GM08714 (cell line): Measurements from ENCODE around the gene GJA4.

Experiments
- H3K4me3 ChIP-seq: fragments of 200-500 bp; sonication (Bioruptor generic); 2 replicates; pipeline ENCODE4 v1.5.1; 2014; ENCODE audit warnings: mild to moderate bottlenecking, low read length, inconsistent platforms
- ZNF274 ChIP-seq: IDR thresholded peaks from 2 replicates; pipeline ENCODE4 v1.6.1; 2012; ENCODE audit warnings: mild to moderate bottlenecking, low read depth, low read length

Gene GJA4

DNA sequence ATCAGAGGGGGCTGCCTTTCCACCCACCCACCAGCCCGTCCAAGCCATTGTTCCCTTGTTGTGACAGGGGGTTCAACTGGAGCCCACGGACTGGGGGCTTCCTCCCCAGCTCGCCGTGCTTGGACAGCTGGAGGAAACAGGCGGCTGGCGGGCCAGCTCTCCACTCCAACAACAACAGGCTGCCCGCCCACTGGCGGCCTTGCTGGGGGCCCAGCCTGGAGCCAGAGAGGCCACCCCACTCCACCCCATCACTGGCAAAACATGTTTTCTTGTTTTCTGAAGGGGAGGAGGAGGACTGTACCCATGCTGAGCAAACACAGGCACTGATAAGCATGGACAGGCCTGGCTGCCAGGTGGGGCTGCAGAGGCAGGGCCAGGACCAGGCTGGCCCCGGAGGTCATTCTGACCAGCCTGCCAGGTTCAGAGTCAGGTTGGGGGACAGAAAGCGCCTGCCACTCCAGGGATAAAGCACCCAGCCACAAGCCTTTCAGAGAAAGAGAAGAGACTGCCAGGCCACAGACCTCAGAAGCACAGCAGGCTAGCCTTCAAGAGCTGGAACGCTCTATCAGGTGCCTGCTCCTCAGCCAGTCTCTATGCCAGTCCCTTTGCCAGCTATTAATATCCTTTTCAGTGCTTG lies 32.8 kb downstream of the GJA4 start:
- no peak overlapping the region for H3K4me3 ChIP-seq
- no peak for TF ChIP-seq ZNF274

DNA sequence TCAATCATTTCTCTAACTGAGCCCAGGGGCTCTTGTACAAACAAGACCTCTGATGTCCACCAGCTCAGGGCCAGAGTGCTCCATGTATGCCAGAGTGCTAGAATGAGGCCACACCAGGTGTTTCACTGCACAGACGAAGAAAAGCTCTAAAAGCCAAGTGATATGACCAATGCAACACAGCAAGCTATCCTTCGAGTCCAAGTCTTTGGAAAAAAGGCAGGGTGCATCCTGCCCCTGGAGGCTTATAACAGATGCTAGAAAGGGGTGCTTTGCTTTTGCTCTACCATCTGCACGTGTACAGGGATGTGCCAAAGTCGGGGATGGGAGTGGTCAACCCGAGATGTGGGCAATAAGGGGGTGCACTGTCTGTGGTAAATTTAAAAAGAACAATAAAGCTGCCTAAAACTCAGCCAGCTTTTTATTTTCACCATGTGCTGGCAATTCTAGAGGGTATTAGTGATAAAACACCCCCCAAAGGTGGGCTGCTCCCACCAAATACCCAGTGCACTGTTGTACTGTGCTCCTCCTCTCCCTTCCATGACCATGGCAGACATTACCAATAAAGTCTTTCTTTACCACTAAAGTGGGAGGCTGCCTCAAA lies 34.6 kb downstream of the GJA4 start:
- TF ChIP-seq ZNF274: no peak

DNA sequence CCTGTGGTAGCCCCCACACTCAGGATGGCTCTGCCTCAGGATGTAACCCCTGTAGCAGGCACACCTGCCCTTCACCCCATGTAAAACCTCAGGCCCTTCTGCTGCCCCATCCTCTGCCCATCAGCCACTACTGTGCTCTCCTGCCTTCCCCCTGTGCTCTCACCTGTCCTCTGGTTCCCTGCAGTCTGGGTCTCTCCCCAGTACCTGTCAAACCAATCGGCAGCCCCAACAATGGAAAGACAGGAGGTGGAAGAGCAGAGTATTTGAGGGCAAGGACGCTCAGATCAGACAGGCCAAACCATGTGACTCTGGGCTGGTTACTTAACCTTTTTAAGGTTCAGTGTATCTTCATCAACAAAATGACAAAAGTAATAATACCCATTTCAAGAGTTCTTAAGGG lies 35.8 kb downstream of the GJA4 start:
- no peak for TF ChIP-seq ZNF274
- H3K4me3 ChIP-seq: no peak overlapping the region

More for the DNA sequence above, 34.6 kb downstream of the GJA4 start:
- no peak overlapping the region for H3K4me3 ChIP-seq

DNA sequence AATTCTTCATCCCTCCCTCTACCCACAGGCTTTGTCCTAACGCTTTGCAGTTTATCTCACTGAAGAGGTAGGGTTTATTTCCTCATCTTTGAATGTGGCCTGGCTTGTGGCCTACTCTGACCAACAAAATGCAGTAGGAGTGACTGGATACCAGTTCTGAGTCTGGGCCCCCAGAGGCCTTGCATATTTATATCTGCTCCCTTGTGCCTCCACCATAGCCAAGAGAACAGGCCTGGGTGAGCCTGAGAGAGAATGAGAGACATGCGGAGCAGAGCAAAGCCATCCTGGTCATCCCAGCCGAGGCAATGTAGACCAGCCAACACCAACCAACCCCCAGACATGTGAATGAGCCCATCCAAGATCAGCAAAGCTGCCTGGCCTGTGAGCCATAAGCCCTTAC lies 36.5 kb downstream of the GJA4 start:
- no peak overlapping the region for H3K4me3 ChIP-seq
- no peak for TF ChIP-seq ZNF274

DNA sequence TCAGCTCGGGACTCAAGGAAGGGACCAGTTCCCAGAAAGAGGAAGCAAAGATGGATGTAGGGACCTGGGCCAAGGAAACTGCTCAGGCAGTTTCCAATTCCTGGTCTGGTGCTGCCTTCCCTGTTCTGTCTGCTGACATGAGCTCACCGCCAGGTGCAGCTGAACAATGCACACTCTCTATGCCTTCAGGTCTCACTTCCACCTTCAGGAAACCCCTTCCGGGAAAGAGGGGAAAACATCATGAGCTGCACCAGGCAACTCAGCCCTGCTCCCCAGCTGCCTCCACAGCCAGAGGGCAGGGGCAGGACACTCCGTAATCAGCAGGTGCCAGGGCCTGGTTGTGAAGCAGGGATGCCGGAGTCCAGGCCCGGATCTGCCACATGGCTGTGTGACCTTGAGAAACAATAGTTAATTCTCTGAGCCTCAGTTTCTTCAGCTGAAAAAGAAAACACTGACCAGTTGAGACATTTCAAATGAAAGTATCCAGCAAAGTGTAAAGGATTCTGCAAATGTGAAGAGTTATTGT lies 39.0 kb downstream of the GJA4 start:
- no peak for TF ChIP-seq ZNF274
- no peak overlapping the region for H3K4me3 ChIP-seq

DNA sequence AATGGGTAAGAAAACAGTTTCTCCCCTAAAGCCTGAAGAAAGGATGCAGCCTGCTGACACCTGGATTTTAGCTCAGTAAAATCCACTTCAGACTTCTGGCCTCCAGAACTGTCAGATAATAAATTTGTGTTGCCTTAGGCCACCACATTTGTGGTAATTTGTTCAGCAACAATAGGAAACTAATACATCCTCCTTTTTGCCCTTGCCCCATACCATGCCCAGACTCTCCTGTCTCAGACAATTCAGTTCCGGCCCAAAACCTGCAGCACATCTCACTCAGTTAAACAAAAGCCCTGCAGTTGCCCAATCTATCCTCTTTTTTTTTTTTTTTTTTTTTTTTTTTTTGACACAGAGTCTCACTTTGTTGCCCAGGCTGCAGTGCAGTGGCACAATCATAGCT lies 40.9 kb downstream of the GJA4 start:
- TF ChIP-seq ZNF274: no peak
- no peak overlapping the region for H3K4me3 ChIP-seq

DNA sequence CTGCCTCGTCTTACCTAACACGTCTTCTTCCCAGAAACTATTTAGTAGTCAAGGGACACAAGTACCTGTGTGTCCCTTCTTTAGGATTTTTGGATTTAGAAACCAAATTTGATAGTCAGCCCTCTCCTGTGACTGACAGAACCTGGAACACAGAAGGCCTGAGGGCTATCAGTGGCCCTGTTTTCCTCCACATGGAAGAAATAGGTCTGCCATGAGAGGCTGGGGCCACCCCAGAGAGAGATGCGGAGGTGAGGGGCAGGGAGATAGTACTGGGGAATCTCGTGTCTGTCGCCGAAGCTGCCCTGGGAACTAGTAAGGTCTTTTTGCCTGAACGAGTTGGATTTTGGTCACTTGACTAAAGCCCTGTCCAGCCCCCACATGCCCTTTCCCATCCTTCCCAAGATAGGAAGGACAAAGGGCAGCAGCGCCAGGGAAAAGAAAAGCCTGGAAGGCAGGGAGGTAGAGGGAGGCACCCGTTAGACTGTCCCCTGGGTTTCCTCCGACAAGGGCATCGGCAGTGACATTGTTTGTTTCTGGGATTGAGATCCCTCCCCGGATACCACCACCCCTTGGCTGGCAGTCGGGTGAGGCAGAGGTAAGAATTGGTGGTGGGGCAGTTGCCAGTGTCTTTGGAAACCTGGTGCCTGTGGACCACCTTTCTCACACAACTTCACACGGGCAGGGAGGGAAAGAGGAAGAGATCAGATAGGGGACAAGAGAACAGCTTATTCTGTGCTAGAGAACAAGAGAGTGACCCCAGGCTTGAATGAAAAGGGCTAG lies 46.9 kb downstream of the GJA4 start:
- no peak overlapping the region for H3K4me3 ChIP-seq
- TF ChIP-seq ZNF274: no peak

DNA sequence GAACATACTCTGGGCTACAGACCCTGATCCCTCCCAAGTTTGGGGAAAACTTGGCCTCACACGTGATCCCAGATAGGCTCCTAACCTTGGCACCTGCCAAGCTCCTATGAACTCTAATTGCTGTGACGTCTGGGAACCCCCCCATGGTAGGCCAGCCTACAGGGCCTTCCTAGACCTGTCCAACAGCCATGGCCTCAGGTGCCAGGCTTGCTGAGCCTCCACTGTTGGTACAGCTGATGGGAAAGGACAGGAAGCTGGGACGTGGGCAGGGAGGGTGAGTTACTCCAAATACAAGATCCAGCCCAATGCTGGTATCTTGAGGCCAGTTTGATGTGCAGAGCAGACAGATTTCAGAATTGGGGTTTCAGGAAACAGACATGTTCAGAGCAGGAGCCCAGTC lies 47.6 kb downstream of the GJA4 start:
- no peak for TF ChIP-seq ZNF274
- H3K4me3 ChIP-seq: no peak overlapping the region

DNA sequence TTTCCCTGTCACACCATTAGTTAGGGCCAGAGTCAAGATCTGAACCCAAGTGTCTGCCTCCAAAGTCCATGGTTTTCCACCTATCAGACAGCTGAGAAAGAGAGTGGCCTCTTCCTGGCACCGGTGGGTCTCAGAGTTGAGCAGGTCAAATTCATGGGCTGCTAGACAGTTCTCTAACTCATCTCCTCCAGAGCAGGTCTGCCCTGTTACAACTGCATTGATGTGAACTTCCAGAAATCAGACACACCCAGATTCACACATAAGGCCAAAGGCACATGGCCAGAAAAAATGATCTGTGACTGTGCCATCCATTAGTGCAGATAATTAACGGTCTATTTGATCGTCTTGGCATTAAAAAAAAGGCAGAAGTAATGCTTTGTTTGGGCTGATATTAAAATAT lies 49.3 kb downstream of the GJA4 start:
- no peak for TF ChIP-seq ZNF274
- no peak overlapping the region for H3K4me3 ChIP-seq

DNA sequence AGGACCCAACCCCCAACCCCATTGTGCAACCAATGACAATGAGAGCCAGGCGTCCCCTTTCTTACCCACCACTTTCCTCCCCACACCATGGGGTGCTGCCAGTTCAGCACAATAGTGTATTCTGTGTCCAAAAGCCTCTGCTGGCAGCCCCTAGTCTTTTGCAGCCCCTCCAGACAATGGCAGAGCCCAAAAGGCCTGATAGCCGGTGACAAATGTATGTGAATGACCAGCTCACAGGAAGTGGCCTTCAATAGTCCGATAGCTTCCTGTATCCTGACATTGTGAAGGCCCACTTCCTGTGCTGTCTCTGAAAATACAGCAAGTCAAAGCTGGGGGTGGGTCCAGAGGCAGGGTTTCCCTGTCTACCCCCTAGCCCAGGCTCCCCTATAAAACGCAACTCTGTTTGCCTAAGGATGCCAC lies 50.2 kb downstream of the GJA4 start:
- TF ChIP-seq ZNF274: no peak
- no peak overlapping the region for H3K4me3 ChIP-seq

DNA sequence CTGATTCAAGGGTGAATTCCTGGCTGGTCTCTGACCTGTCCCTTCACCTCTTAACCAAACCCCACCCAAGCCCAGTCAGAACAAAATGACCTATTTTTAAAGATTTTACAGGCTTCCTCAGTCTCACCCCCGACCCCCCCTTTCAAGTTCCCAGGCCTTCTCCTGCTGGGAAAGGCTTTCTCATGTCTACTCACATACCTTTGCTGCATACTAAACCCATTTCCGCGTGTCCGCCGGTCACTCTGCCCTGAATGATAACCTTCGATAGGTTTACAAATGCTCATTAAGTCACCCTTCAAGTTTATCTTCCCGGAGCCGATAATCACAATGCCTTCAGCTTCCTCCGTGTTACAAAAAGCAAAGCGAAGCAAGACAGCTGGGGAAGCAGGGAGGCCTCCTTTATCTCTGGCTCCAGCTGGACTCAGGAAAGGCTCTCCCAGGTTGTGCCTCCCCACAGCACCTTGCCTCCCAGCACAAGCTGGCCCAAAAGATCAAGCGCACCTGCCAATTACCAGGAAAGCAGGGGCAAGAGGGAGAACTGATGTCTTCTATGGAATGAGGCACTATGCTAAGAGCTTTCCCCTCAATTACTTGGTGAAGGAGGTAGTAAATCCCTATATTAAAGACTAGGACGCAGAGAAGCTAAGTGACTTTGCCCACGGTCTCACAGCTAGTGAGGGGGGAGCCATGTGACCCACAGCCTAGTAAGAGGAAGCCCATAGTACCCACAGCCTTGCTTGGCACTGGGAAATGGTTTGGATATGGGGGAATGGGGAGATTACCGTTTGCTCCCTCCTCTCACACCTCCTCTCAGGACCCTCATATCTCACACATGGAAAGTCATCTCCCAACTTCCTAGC lies 50.8 kb downstream of the GJA4 start:
- no peak for TF ChIP-seq ZNF274

DNA sequence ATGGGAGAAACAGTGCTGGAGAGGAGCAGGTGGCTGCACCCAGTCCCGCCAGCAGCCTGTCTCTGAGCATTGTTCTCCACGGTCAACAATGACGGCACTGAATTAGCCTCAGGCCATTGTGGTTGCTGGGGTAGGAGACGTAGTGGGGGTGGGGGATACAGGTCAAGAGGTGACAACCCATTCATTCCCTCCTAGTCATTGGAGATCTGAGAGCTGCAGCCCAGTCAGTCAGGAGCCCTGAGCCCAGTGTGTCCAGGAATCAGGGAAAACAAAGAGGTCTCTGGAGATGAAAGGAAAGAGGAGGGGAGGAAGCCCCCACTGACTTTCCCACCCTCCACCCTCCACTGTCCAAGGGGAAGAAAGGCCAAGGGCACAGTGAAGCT lies 51.4 kb downstream of the GJA4 start:
- no peak for TF ChIP-seq ZNF274
- no peak overlapping the region for H3K4me3 ChIP-seq

More for the DNA sequence above, 50.8 kb downstream of the GJA4 start:
- no peak overlapping the region for H3K4me3 ChIP-seq
